ENCODE data around the gene TMEM106C. TPM values are rescaled to one million over a fixed set of nuclear protein-coding genes. Genes with fewer than 3 reads are reported as not detected.

TMEM106C gene
- total and polyA plus RNA-seq, 2 donors from 2014 or later, result 51.7 to 126 TPM

DNA sequence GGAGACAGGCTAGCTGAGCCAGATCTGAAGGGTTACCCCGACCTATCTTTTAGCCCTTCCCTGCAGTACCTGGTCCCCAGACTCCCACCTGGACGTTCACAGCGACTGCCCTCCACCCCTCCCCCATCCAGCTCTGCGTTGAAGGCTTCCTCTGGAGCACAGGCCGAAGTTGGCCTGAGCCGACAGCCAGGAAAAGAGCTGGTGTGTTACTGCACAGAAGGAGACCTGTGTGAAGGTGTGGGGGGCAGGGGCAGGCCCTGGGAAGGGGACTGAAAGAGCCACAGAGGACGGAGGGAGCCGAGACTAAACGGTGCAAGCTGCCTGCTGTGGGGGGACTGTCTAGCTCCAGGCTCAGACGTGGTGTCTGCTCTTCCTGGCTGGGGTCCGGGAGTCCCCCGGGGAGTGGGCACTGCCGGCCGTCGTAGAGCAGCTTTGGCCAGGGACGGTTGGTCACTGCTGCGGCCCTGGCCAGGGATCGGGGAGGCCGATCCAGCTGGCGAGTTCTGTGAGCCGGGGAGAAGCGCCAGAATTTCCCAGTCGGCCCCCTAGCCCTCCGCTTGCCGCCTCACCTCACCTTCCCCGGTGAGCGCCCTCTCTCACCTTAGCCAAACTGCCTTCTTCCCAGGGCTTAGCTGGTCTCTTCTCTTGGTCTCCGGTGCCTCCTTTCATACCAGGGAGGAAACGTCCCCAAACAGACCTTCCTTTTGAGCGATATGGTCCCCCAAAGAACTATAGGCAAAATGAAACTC lies 41.8 kb downstream of the TMEM106C start:
- Histone ChIP-seq H3K4me1 (ENCODE audit: control insufficient read depth in 2 of 3, insufficient read depth in 2 of 3, low read depth in 1 of 3, low read length in 3 of 3) (peaks cover 0 to 32% (median 16%) of the 10 kb centered on the region in 3 donors), H3K9me3 (ENCODE audit: control insufficient read depth in 2 of 3, insufficient read depth in 1 of 3, low read length in 3 of 3) (no peaks in the 10 kb centered on the region), H3K36me3 (ENCODE audit: control insufficient read depth in 2 of 3, insufficient read depth in 3 of 3, low read length in 3 of 3) (no peaks in the 10 kb centered on the region), H3K9ac (ENCODE audit: low read length in 3 of 3) (no peak overlapping the region), H3K27me3 (ENCODE audit: control insufficient read depth, insufficient read depth, low read length) (peaks cover 11% of the 10 kb centered on the region), H3K27ac (ENCODE audit: low read depth in 2 of 2, low read length in 2 of 2) (no peak overlapping the region), H3K4me3 (ENCODE audit: low read length in 3 of 3) (peak overlapping the region in 1 of 3 donors; percentile 40)
- peak in 4 of 5 donors; percentile 71 to 85 (median 79) for DNase-seq
- TF ChIP-seq, protein P1, sequence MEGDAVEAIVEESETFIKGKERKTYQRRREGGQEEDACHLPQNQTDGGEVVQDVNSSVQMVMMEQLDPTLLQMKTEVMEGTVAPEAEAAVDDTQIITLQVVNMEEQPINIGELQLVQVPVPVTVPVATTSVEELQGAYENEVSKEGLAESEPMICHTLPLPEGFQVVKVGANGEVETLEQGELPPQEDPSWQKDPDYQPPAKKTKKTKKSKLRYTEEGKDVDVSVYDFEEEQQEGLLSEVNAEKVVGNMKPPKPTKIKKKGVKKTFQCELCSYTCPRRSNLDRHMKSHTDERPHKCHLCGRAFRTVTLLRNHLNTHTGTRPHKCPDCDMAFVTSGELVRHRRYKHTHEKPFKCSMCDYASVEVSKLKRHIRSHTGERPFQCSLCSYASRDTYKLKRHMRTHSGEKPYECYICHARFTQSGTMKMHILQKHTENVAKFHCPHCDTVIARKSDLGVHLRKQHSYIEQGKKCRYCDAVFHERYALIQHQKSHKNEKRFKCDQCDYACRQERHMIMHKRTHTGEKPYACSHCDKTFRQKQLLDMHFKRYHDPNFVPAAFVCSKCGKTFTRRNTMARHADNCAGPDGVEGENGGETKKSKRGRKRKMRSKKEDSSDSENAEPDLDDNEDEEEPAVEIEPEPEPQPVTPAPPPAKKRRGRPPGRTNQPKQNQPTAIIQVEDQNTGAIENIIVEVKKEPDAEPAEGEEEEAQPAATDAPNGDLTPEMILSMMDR (IDR thresholded peaks at IDR 0.05; ENCODE audit: borderline replicate concordance, extremely low read depth, insufficient read depth), result no peak
- intact Hi-C loops (cut with DNase I), result no loop called here
- no peak for FAIRE-seq

DNA sequence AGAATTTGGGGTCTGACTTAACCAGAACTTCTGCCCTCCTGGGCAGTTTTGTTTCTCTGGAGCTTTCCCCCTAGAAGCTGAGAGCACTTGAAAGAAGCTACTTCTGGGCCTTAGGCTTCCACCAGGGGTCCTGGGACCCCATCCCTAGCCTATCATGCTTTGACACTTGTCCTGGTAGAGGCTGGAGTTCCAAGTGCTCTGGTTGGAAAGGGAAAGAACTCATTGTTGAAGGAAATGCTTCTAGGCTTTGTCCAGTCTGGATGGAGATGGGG lies 42.3 kb downstream of the TMEM106C start:
- Histone ChIP-seq H3K4me1 (ENCODE audit: control insufficient read depth in 2 of 3, insufficient read depth in 2 of 3, low read depth in 1 of 3, low read length in 3 of 3) (peaks cover 0 to 32% (median 16%) of the 10 kb centered on the region in 3 donors), H3K9ac (ENCODE audit: low read length in 3 of 3) (no peak overlapping the region), H3K36me3 (ENCODE audit: control insufficient read depth in 2 of 3, insufficient read depth in 3 of 3, low read length in 3 of 3) (no peaks in the 10 kb centered on the region), H3K27ac (ENCODE audit: low read depth in 2 of 2, low read length in 2 of 2) (no peak overlapping the region), H3K4me3 (ENCODE audit: low read length in 3 of 3) (no peak overlapping the region), H3K9me3 (ENCODE audit: control insufficient read depth in 2 of 3, insufficient read depth in 1 of 3, low read length in 3 of 3) (no peaks in the 10 kb centered on the region), H3K27me3 (ENCODE audit: control insufficient read depth, insufficient read depth, low read length) (peaks cover 11% of the 10 kb centered on the region)
- TF ChIP-seq, protein P1 (IDR thresholded peaks at IDR 0.05; ENCODE audit: borderline replicate concordance, extremely low read depth, insufficient read depth), result no peak
- FAIRE-seq, result no peak
- DNase-seq, result peak in 1 of 5 donors; percentile 20
- intact Hi-C loops (cut with DNase I), result no loop called here

DNA sequence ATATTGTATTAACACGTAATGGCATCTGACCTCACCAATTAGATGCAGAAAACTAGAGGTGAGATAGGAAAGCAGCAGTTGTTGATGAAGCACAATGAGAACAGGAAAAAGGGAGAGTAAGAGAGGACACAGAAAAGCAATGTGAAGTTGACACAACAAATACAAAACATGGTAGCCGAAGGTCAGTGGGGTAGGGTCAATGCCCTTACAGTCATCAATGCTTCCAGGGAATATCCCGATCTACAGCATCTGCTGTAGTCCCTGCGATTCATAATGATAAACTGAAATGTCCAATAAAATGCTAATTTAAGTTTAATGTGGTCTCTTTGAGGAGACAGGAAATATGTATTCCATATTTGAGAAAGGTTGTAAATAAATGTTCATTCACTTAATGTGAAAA lies 43.8 kb downstream of the TMEM106C start:
- no peak for FAIRE-seq
- H3K36me3 ChIP-seq (ENCODE audit: control insufficient read depth in 2 of 3, insufficient read depth in 3 of 3, low read length in 3 of 3), result no peaks in the 10 kb centered on the region
- DNase-seq, result peak in 1 of 5 donors; percentile 5
- peaks cover 11% of the 10 kb centered on the region for H3K27me3 ChIP-seq (ENCODE audit: control insufficient read depth, insufficient read depth, low read length)
- no peak overlapping the region for H3K4me3 ChIP-seq (ENCODE audit: low read length in 3 of 3)
- H3K9me3 ChIP-seq (ENCODE audit: control insufficient read depth in 2 of 3, insufficient read depth in 1 of 3, low read length in 3 of 3), result no peaks in the 10 kb centered on the region
- intact Hi-C loops (cut with DNase I), result no loop called here
- TF ChIP-seq, protein P1 (IDR thresholded peaks at IDR 0.05; ENCODE audit: borderline replicate concordance, extremely low read depth, insufficient read depth), result no peak
- peaks cover 0 to 21% (median 10%) of the 10 kb centered on the region in 3 donors for H3K4me1 ChIP-seq (ENCODE audit: control insufficient read depth in 2 of 3, insufficient read depth in 2 of 3, low read depth in 1 of 3, low read length in 3 of 3)
- H3K9ac ChIP-seq (ENCODE audit: low read length in 3 of 3), result no peak overlapping the region
- no peak overlapping the region for H3K27ac ChIP-seq (ENCODE audit: low read depth in 2 of 2, low read length in 2 of 2)
